HG02798 (cell line): ENCODE measurements around the gene TSPAN4.

Source experiments
- ATAC-seq: cut with Tn5 transposase; IDR thresholded peaks from one replicate; pipeline ENCODE4 v1.9.1; 2021; ENCODE audit warnings: mild to moderate bottlenecking; ENCODE audit not compliant: unreplicated experiment, poor library complexity

The TSPAN4 gene

GRCh38 chr11:862081-862661 lies 19.5 kb downstream of the TSPAN4 start:
- ATAC-seq, result no peak

DNA sequence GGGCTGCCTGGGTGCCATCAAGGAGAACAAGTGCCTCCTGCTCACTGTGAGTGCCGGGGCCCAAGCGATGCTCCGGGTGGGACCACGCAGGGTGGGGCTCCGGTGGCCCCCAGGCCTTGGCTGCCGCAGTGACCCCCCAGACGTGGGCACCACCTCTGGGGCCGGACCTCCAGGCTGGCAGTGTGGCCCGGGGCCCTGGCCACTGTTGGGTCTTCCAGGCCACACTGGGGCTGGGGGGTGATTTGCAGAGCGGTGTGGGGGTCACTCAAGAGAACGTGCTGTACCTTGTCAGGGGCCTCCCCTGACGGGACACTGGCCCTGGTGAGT lies 20.0 kb downstream of the TSPAN4 start:
- ATAC-seq, result no peak

GRCh38 chr11:863023-863909 lies 20.6 kb downstream of the TSPAN4 start:
- no peak for ATAC-seq

DNA sequence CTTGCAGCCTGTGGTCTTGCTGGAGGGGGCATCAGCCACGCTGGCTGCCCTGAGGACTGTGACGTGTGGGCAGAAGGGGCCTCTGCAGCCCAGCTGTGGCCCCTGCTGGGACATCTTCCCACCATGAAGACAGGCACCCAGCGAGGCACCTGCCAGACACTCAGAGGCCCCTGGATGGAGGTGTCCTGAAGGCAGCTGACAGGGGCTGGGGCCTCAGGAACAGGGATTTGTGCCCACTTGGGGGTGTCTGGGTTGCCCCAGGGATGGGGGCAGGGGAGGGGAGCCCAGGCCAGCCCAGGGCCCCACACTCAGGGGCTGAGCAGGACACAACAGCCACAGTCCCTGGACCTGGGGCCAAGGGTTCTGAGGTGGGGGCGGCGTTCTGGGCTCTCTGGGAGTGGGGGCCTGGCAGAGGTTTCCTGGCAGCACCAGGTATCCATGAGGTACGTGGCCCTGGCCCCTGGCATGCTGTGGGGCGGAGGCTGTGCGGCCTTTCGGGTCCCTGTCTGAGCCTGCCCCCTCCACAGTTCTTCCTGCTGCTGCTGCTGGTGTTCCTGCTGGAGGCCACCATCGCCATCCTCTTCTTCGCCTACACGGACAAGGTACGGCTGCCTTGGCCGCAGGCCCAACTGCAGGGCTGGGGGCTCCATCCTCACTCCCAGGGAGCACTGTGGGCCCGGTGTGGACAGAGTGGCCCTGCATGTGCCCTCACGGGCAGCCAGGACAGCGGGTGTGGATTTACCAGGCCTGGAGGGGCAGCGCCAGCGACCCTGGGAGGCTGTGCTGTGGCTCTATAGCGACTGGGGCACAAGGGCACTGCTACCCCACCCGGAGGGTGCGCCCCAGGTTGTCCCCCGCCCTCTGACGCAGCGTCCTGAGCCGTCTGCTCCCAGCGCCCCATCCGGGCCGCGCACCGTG lies 21.5 kb downstream of the TSPAN4 start:
- no peak for ATAC-seq

DNA sequence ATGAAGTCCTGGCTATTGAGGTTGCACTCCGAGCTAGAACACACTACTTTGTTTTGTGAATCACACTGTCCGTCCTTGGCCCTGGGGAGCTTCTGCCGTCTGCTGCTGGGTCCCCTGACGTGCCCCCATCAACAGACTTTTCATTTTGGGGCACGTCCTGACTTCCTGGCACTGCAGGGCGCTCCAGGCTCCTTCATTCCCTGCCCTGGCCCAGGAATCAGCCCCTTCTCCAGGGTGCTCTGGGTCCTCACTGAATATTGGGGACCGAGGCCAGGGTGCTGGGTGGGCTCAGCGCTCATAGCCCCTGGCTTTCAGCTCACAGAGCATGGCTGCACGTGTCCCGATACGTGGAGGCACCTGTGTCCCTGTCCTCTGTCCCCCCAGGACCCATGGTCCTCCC lies 22.2 kb downstream of the TSPAN4 start:
- ATAC-seq, result no peak

DNA sequence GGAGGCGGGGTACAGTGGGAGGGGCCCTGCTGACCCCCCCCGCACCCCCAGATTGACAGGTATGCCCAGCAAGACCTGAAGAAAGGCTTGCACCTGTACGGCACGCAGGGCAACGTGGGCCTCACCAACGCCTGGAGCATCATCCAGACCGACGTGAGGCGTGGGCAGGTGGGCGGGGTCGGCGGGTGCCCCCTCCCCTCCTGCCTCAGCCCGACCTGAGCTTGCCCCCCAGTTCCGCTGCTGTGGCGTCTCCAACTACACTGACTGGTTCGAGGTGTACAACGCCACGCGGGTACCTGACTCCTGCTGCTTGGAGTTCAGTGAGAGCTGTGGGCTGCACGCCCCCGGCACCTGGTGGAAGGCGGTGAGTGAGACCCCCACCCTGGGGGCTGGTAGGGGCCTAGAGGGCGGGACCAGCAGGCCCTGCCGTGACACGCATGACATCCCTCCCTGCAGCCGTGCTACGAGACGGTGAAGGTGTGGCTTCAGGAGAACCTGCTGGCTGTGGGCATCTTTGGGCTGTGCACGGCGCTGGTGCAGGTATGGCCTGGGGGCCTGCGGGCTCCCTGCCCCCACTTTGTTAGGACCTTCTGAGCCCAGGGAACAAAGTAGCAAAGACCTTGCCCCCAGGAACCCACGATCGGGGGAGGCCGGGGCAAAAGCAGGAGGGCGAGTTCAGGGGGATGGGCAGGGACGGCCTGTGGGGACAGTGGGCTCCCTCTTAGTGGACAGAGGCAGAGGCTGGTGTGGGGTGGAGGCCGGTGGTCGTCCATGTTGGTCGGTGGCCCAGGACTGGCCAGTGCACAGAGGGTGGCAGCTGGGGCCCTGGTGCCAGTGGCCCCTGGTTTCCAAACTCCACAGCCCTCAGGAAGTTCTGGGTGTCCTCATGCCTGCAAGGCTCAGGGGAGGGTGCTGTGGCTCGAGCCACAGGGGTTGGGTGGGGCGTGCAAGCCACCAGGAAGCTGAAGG lies 23.1 kb downstream of the TSPAN4 start:
- no peak for ATAC-seq

GRCh38 chr11:866481-866880 lies 23.8 kb downstream of the TSPAN4 start:
- ATAC-seq, result no peak

DNA sequence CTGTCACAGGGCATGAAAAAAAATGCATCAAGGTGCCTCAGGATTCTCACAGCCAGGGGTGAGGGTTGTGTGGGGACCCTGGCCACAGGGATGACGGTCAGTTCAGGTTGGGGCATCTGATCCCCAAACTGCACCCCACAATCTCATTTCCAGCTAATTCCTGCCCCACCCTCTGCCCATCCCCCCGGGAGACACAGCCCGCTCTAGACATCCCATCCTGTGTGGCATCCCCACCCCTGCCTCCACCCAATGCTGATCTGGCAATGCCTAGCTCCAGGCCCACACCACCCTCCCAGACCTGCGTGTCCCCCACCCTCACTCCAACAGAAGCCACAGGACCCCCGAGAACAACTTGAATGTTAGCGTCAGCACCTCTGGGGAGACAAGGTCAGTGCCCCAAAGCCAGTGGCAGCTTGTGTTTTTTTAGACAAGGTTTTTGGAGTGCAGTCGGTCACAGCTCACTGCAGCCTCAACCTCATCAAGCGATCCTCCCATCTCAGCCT lies 25.3 kb downstream of the TSPAN4 start:
- no peak for ATAC-seq

- no peak for ATAC-seq
Measured at GRCh38 chr11:868394-868793, 25.7 kb downstream of the TSPAN4 start.

- no peak for ATAC-seq
Measured at GRCh38 chr11:868802-869201, 26.1 kb downstream of the TSPAN4 start.

- no peak for ATAC-seq
Measured at GRCh38 chr11:869399-870126, 26.9 kb downstream of the TSPAN4 start.

GRCh38 chr11:870127-870413 lies 27.4 kb downstream of the TSPAN4 start:
- ATAC-seq, result no peak

DNA sequence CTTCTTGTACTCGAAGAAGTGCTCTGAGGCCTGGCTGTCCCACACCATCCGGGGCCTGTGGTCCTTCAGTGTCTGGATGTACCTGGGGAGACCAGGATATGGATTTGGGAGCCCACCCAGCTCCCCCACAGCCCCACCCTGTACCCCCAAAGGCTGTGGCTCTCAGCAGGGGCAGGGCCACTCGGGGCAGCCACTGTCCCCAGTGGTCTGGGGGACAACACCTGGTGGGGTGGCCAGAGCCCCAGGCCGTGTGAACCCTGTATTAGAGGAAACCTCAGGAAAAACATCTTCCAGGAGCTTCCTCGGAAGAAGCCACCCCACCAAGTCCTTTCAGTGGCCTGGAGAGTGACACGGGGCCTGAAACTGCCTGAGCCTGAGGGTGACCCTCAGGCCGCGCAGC lies 27.8 kb downstream of the TSPAN4 start:
- no peak for ATAC-seq

- ATAC-seq, result no peak
Measured at GRCh38 chr11:871472-871871, 28.8 kb downstream of the TSPAN4 start.

- no peak for ATAC-seq
Measured at GRCh38 chr11:872799-873198, 30.1 kb downstream of the TSPAN4 start.

DNA sequence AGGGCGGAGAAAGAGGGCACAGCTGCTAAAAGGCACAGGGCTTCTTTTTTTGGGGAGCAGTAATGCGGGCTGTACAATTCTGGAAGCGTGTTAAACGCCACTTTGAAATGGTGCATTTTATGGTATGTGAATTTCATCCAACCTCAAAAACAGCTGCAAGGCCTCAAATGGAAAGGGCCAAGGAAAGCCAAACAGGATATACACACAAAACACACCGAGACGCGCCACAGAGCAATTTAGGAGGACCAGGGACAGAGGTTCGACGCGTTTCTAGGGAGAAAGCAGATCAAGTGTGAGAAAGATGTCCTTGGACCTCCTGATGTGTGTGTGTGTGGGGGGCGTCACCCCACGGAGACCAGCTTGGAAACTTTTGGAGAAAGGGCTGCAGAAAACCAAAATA lies 31.1 kb downstream of the TSPAN4 start:
- ATAC-seq, result no peak

DNA sequence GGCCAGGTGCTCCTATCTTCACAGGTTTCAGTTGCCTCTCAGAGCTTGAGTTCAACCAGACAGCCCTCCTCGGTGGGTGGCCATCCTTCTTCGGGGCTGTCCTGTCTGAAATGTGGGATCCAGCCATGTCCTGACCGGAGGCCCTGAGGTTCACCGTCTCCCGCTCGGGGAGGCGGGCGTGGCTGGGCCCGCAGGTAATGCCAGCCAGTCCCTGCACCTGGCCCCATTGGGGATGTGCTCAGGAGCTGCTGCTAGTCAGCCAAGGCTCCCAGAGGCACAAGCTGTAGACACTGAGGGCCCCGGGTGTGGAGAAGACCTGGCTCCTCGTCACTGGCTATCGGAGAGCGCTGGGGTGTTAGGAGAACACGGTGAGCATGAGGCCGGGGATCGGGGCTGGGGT lies 32.6 kb downstream of the TSPAN4 start:
- no peak for ATAC-seq

DNA sequence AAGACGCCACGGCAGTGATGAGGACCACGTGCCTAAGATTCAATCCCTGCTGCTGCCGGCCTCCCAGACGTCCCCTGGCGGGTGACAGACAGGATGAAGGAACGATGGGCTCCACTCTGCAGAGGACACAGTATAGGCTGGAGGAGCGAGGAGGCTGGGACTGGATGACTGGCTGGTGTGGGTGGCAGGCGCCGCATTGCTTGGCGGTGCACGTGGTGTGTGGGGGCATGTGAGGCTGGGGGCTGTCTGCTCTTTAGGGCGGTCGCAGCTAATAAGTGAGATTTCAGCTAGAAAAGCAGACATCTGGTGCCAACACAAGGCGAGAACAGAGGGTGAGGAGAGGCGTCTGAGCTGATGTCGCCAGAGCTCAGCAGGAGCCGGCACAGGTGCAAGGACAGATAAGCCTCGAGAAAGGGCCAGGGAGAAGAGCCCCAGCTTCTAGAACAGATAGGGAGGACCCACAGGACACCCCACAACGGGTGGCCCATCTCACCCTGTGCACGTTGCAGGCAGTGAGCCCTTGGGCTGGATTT lies 33.2 kb downstream of the TSPAN4 start:
- ATAC-seq, result no peak

DNA sequence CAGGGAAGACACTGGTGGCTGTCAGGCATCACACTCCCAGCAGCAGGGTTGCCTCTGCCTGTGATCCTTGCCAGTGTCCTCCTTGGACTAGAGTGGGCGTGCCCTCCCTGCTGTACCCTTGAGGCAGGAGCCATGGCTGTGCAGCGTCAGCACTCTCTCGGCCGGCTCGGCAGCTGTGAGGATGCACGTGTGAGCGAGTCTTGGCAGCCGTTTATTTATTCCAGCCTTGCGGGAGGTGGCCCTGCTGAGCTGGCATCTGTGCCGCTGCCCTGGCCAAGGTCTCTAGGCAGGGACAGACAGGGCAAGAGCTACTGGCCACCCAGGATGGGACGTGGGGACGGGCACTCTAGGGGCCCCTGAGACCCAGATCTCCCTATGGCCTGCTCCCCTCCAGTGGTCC lies 33.9 kb downstream of the TSPAN4 start:
- no peak for ATAC-seq
